GM12891 (cell line): ENCODE data around the gene ANKEF1.

ENCODE experiments used
- PAX5 ChIP-seq: IDR thresholded peaks from 2 replicates; pipeline ENCODE4 v1.6.1; 2011; ENCODE audit warnings: low read length, moderate library complexity, mild to moderate bottlenecking; ENCODE audit not compliant: insufficient read depth, severe bottlenecking
- POLR2A ChIP-seq: IDR thresholded peaks from 2 replicates; pipeline ENCODE4 v1.6.1; 2011; ENCODE audit warnings: low read depth, low read length, control low read depth
- POLR2AphosphoS5 ChIP-seq: IDR thresholded peaks from 2 replicates; pipeline ENCODE4 v1.6.1; 2011; ENCODE audit warnings: low read depth, low read length, control low read depth
- POU2F2 ChIP-seq: IDR thresholded peaks from 2 replicates; pipeline ENCODE4 v1.6.1; 2011; ENCODE audit warnings: low read depth, mild to moderate bottlenecking, control low read depth, low read length, moderate library complexity
- SPI1 ChIP-seq: IDR thresholded peaks from 2 replicates; pipeline ENCODE4 v1.6.1; 2011; ENCODE audit warnings: low read depth, low read length, control low read depth
- TAF1 ChIP-seq: IDR thresholded peaks from 2 replicates; pipeline ENCODE4 v1.6.1; 2011; ENCODE audit warnings: low read depth, low read length, control low read depth

DNA sequence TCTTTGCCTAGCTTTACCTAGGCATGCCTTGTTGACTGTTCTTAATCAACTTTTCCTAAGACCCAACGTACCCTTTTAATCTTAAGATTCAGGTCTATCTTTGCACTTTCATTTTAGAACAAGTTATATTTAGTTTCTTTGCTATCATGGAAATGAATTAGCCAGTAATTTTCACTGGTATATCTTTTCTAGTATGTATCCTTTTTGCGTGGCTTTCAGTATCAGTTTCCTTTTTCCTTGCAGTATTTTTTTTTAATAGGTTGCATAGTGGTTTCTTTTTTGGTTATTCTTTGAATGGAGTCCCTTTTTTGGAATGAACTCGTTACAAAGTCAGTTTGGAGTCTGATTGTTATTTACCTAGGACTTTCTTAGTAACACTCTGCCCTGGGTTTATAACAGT, 7.3 kb downstream of the ANKEF1 start:
- TF ChIP-seq POLR2A (no peak), POLR2AphosphoS5 (no peak), PAX5 (no peak), TAF1 (no peak), SPI1 (no peak), POU2F2 (no peak)
